ENCODE results near the gene TM4SF20.

- TF ChIP-seq CTCF (IDR thresholded peaks at IDR 0.05; ENCODE audit: insufficient read depth, low read length) (no peak), POLR2AphosphoS5 (IDR thresholded peaks at IDR 0.05; ENCODE audit: low read depth) (no peak), REST (IDR thresholded peaks at IDR 0.05; ENCODE audit: insufficient replicate concordance, low read depth) (no peak)
Observed at GRCh38 chr2:227383686-227384085, 4.6 kb upstream of the TM4SF20 start.
